Type B pancreatic cell (in vitro differentiated cells): ENCODE data around the gene SLU7. TPM values are rescaled to one million over a fixed set of nuclear protein-coding genes. Genes with fewer than 3 reads are reported as not detected.

Experiments used
- DNase-seq: peaks from one replicate; pipeline ENCODE4 v3.0.0; 2021; ENCODE audit warnings: mixed read lengths; ENCODE audit not compliant: unreplicated experiment; ENCODE audit errors: extremely low spot score
- H3K27ac Mint-ChIP-seq: 2 replicates; pipeline ENCODE4 v1.8.0; 2021; ENCODE audit warnings: mild to moderate bottlenecking, mixed read lengths
- H3K27me3 Mint-ChIP-seq: 2 replicates; pipeline ENCODE4 v1.8.0; 2021; ENCODE audit warnings: mixed read lengths
- H3K36me3 Mint-ChIP-seq: 2 replicates; pipeline ENCODE4 v1.8.0; 2021; ENCODE audit warnings: mixed read lengths
- H3K4me1 Mint-ChIP-seq: one replicate; pipeline ENCODE4 v1.8.0; 2021; ENCODE audit warnings: mixed read lengths; ENCODE audit not compliant: unreplicated experiment
- H3K4me3 Mint-ChIP-seq: 2 replicates; pipeline ENCODE4 v1.8.0; 2021; ENCODE audit warnings: mild to moderate bottlenecking, mixed read lengths
- H3K9me3 Mint-ChIP-seq: 2 replicates; pipeline ENCODE4 v1.8.0; 2021; ENCODE audit warnings: mixed read lengths
- total RNA-seq: library from RNA; stranded (reverse); gene quantifications from 2 replicates; pipeline ENCODE4 v1.2.1, GENCODE V29; 2021; ENCODE audit warnings: low replicate concordance
- TF ChIP-seq, protein P1 (sequence below): fragments of 200-600 bp; sonication (generic); conservative IDR thresholded peaks from 2 replicates; pipeline ENCODE4 v1.5.0; 2021; ENCODE audit warnings: antibody characterized with exemption, mild to moderate bottlenecking

The SLU7 gene
- total RNA-seq, 1 donor from 2014 or later, result 37.7 TPM

DNA sequence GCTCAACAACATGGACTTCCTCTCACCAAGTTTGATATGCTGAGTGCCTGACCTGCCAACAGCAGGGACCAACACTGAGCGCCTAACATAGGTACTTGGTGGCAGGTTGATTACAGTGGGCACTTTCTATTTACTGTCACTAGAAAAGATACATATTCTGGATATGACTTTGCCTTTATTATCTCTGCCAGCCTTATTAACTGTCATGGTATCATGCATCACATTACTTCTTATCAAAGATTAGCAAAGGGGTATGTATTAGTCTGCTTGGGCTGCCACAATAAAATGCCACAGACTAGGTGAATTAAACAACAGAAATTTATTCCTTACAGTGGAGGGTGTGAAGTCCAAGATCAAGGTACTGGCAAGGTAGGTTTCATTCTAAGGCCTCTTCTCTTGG, 34.2 kb downstream of the SLU7 start:
- H3K36me3 Mint-ChIP-seq, result peaks cover 15% of the 10 kb centered on the region
- TF ChIP-seq, protein P1, sequence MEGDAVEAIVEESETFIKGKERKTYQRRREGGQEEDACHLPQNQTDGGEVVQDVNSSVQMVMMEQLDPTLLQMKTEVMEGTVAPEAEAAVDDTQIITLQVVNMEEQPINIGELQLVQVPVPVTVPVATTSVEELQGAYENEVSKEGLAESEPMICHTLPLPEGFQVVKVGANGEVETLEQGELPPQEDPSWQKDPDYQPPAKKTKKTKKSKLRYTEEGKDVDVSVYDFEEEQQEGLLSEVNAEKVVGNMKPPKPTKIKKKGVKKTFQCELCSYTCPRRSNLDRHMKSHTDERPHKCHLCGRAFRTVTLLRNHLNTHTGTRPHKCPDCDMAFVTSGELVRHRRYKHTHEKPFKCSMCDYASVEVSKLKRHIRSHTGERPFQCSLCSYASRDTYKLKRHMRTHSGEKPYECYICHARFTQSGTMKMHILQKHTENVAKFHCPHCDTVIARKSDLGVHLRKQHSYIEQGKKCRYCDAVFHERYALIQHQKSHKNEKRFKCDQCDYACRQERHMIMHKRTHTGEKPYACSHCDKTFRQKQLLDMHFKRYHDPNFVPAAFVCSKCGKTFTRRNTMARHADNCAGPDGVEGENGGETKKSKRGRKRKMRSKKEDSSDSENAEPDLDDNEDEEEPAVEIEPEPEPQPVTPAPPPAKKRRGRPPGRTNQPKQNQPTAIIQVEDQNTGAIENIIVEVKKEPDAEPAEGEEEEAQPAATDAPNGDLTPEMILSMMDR, result no peak
- H3K27ac Mint-ChIP-seq, result no peak overlapping the region
- peaks cover 5% of the 10 kb centered on the region for H3K4me1 Mint-ChIP-seq
- H3K4me3 Mint-ChIP-seq, result no peak overlapping the region
- H3K9me3 Mint-ChIP-seq, result peaks cover 5% of the 10 kb centered on the region
- peaks cover 7% of the 10 kb centered on the region for H3K27me3 Mint-ChIP-seq
- no peak for DNase-seq

DNA sequence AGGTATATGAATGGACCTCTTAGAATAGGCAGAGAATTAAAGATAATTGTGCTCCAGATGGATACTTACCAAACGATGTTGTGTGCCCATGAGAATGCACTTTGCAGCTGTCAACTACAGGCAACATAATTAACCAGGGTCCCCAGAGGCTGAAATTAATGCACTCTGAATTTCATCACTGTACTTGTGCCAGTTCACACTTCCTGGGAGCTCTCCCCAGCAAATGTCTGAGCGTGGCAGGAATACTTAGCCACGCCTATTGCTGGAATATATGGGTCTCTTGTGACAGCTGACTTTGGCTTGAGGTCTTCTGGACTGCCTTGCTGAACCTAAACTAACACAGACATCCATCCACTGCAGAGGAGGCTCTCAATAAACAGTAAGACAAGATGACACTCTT, 36.5 kb downstream of the SLU7 start:
- Mint-ChIP-seq H3K4me1 (peaks cover 7% of the 10 kb centered on the region), H3K36me3 (peaks cover 4% of the 10 kb centered on the region), H3K27ac (no peak overlapping the region), H3K9me3 (no peaks in the 10 kb centered on the region), H3K27me3 (peaks cover 12% of the 10 kb centered on the region), H3K4me3 (no peak overlapping the region)
- TF ChIP-seq, protein P1, result no peak
- no peak for DNase-seq

DNA sequence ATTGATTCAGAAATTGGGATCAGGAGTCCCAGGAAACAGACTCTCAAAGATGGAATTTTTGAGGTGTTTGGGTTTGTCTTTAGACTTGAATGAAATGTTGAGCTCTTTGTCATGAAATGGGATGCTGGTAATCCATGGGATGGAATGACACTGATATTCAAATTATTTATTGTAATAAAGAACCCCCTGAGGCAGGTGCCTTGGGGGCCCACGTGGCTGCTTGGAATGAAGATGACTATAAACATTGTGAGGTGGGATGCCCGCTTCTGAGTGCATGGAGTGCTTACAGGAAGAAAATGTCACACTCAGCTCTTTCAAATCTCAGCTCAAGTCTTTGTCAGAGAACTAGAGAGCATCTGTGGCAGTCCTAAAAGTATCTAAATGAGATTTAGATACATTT, 38.8 kb downstream of the SLU7 start:
- no peaks in the 10 kb centered on the region for H3K9me3 Mint-ChIP-seq

DNA sequence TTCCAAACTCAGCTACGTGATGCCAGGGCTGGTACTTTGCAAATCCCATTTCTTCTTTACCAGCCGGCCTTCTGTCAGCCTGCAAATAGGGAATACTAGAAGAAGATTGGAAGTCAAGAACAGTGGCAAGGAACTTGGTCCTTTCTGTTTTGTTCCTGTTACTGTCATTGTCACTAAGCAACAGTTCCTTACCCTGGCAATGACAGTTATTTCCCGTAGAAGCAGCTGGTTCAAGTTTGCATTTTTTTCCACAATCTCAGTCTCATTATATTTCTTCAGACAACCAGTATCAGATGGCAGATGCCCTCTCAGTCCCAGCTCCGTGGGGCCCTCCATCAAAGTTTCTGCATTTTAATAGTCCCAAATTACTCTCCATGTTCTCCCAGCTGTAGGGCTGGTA, 39.4 kb downstream of the SLU7 start:
- DNase-seq, result no peak
- Mint-ChIP-seq H3K36me3 (peaks cover 4% of the 10 kb centered on the region), H3K4me1 (peaks cover 7% of the 10 kb centered on the region), H3K4me3 (no peak overlapping the region), H3K9me3 (no peaks in the 10 kb centered on the region), H3K27me3 (peaks cover 27% of the 10 kb centered on the region), H3K27ac (no peak overlapping the region)
- TF ChIP-seq, protein P1, result no peak

More for the DNA sequence above, 38.8 kb downstream of the SLU7 start:
- Mint-ChIP-seq H3K27ac (no peak overlapping the region), H3K27me3 (peaks cover 22% of the 10 kb centered on the region), H3K36me3 (peaks cover 4% of the 10 kb centered on the region), H3K4me1 (peaks cover 7% of the 10 kb centered on the region), H3K4me3 (no peak overlapping the region)
- TF ChIP-seq, protein P1, result no peak
- no peak for DNase-seq

DNA sequence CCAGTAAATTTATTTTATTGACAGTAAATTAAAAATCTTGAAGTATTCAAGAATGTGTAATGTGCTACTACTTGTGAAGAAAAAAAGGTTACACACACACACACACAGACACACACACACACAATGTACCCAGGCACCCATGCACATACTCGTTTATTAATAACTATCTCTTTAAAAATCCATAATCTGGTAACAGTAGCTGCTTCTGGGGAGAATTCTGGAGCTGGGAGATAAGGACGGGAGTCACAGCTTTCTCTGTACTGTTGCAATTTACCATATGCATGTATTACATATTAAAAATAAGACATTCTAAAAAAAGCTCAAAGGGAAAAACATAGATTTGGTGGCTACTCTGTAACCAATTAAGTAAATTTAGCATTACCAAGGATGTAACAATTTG, 40.6 kb downstream of the SLU7 start:
- H3K27ac Mint-ChIP-seq, result no peak overlapping the region
- H3K9me3 Mint-ChIP-seq, result no peaks in the 10 kb centered on the region
- no peak overlapping the region for H3K4me3 Mint-ChIP-seq
- peaks cover 4% of the 10 kb centered on the region for H3K36me3 Mint-ChIP-seq
- TF ChIP-seq, protein P1, result no peak
- no peak for DNase-seq
- H3K4me1 Mint-ChIP-seq, result peaks cover 7% of the 10 kb centered on the region
- H3K27me3 Mint-ChIP-seq, result peaks cover 39% of the 10 kb centered on the region

DNA sequence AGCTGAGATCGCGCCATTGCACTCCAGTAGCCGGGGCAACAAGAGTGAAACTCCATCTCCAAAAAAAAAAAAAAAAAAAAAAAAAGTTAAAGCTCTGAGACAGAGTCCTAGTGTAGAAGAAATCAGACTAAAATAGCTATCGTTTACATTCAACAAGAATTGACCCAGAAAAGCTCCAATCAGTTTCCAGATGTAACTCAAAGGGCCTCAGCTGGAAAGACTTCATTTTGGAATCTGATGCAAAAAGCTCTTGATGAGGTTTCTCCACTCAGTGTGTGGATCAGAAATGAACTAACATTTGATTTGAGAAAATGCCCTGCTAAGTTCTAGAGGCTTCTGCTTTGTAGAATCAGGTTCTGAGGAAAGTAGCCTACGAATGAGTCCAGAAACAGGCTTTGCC, 41.2 kb downstream of the SLU7 start:
- DNase-seq, result no peak
- Mint-ChIP-seq H3K4me3 (no peak overlapping the region), H3K36me3 (peaks cover 4% of the 10 kb centered on the region), H3K9me3 (no peaks in the 10 kb centered on the region), H3K4me1 (peaks cover 7% of the 10 kb centered on the region), H3K27me3 (peaks cover 46% of the 10 kb centered on the region), H3K27ac (no peak overlapping the region)
- TF ChIP-seq, protein P1, result no peak
